Glomerular endothelial cell (primary cell): ENCODE results near the gene FKBP1A. TPM values are rescaled to one million over a fixed set of nuclear protein-coding genes. Genes with fewer than 3 reads are reported as not detected.

ENCODE experiments used
- DNase-seq: peaks from one replicate; pipeline ENCODE4 v3.0.0-alpha.2; 2011; ENCODE audit warnings: low read depth, low spot score; ENCODE audit errors: extremely low read depth
- total RNA-seq: library from RNA; depleted of rRNA; stranded (reverse); fragments of >200 nt; gene quantifications from 2 replicates; pipeline ENCODE4 v1.2.3, GENCODE V29; 2015

The FKBP1A gene
- total RNA-seq, 1 donor from 2014 or later: 737 TPM

GRCh38 chr20:1388741-1389483 lies 3.9 kb downstream of the FKBP1A start:
- DNase-seq: no peak

DNA sequence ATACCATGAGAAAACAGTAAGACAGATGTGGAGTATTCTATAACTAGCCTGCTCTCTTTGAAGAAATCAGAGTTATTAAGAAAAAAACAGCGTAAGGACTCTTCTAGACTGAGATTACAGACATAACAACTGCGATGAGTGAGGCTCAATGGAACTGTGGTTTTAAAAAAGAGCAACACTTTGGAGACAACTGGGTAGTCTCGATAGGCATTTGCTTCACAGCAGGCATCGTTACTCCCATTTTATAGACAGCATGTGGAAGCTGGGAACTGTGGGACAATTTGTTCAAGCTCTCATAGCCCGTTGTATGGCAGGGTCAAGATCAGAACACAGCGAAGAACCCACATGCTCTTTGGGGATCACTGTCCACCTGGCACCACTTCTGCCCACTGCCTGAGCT lies 4.6 kb downstream of the FKBP1A start:
- no peak for DNase-seq

DNA sequence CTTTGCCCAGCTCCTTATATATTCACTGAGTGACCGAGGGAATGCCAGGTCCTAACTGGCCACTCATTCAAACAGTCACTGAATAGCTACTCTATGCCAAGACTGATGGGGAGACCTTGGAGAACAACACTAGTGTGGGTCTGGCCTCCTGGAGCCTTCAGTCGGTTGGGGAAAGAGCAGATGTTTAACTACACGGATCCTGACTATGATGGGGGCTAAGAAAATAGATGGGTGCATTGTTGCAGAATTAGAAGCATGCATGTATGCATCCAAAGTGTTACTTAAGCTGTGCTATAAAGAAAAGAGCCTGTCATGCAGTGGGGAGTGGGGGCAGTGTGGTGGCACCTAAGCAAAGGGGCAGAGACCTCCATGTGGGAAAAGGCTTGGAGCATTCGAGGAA lies 6.5 kb downstream of the FKBP1A start:
- no peak for DNase-seq

- DNase-seq: no peak
Measured at GRCh38 chr20:1383623-1384404, 9.0 kb downstream of the FKBP1A start.

DNA sequence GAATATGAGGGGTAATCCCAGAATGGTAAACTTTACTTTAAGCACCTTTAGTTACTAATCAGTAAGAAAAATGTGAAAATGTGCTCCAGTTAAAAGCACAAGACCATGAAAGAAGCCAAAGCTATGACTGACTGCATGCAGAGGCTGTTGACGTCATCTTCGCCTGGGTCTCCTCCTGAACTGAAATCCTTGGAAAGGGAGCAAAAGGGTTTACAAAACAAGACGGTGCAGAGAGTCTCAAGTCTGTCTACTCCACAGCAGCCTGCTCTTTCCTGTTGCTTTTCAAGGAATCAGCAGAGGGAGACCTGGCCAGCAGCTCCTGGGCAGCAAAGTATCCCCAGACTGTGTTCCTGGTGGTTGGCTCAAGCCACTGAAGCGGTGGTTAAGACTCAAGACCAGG lies 10.2 kb downstream of the FKBP1A start:
- no peak for DNase-seq

- no peak for DNase-seq
Measured at GRCh38 chr20:1381753-1382591, 10.9 kb downstream of the FKBP1A start.

GRCh38 chr20:1378735-1379125 lies 14.1 kb downstream of the FKBP1A start:
- no peak for DNase-seq

GRCh38 chr20:1377984-1378734 lies 14.7 kb downstream of the FKBP1A start:
- no peak for DNase-seq

DNA sequence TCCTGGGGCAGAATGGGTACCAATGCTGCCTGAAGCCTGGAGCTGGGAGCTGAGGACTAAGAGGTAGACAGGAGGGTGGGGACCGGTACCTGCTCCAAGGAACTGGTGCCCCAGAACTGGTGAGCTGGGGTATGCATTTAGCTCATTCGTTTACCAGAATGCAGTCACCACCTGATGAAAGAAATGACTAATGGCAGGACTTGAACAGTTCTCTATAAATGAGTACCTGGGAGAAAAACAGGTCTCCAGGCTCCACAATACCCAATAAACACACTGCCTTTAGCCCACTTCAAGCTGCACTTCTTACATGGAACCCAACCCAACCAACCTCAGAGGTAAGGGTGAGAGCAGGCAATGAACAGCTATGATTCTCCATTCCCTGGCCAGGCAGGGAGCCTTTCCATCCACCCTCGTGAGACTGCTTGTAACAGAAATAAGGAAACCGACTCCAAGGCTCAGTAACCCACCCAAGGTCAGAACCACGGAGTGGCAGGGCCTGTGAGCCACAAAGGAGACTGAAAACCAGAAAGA lies 15.4 kb downstream of the FKBP1A start:
- DNase-seq: no peak

DNA sequence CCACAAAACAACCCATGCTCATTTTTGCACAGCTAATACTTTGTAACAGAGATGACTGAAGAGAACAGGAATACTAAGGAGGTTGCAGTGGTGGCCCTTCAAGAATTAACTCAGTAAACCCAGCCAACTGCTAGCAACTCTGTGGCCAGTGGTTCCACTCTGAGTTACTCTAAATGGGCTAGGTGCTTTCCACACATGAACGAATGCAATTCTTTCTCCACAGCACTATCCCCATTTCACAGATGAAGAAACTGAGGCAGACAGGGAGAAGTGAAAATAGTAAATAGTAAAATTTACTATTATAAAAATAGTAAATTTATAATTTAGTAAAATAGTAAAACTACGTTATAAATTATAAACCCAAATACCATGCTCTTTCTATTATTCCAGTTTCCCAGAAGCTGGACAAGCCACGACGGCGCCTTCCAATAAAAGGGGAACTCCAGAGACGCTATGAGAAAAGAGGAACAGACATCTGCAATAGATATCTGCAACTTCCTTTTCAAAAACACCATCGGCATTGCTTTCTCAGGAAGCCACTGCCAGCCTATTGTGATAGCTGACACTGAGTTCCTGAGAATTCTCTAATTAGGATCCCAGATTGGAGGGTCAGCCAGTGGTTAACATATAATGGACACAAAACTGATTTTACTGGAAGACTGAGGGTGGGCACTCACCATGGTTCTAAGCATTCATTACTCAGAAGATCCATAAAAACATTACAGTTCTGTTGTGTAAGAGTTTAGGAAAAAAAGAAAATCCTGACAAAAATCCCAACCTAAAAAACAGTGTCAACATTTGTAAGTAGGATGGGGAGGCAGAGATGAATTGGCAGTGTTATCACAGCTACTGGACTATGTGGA lies 16.2 kb downstream of the FKBP1A start:
- no peak for DNase-seq

- no peak for DNase-seq
Measured at GRCh38 chr20:1376007-1376406, 16.8 kb downstream of the FKBP1A start.

GRCh38 chr20:1375515-1375914 lies 17.3 kb downstream of the FKBP1A start:
- no peak for DNase-seq

DNA sequence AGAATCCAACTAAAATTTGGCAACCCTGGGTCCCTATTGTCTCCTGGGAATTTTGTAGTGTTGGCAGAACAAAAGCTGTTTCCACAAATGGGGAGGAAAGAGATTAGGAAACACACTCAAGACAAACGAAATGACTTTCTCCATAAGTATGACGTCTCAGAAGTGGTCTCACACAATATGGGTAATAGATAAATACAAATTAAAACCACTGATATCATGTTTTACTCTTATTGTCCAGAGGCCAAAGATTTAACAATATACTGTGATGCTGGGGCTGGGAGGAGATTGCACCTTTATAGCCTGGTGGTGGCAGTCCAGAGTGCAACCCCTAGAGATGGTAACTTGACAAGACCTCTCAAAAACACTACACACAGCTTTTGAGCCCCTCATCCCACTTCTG lies 18.6 kb downstream of the FKBP1A start:
- DNase-seq: no peak

GRCh38 chr20:1373614-1374013 lies 19.2 kb downstream of the FKBP1A start:
- no peak for DNase-seq

- no peak for DNase-seq
Measured at GRCh38 chr20:1373036-1373435, 19.8 kb downstream of the FKBP1A start.

GRCh38 chr20:1371830-1372539 lies 20.9 kb downstream of the FKBP1A start:
- no peak for DNase-seq

DNA sequence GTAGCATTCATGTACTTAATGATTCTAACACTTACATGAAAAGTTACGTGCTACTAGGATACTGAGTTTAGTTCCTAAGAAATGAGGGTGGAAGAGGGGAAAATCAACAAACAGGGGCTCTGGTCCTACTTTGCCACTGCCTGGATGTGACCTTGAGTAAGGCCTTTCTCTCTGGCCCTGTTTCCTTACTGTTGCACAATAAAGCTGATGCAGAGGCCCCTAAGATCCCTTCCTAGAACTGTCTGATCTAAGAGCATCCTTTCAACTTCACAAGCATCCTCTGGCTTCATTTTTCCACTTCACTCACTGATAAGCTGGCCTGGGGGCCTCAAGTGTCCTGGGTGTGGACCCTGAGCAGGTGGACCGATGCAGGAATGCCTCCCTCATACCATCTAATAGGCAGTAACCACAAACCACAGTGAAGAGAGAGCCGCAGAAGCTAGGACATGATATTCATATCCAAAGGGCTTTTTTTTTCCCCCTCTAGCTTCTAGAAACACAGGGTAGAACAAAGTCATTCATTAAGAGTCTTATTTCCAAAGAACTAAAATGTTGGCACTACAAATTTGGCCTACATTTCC lies 21.6 kb downstream of the FKBP1A start:
- DNase-seq: no peak

DNA sequence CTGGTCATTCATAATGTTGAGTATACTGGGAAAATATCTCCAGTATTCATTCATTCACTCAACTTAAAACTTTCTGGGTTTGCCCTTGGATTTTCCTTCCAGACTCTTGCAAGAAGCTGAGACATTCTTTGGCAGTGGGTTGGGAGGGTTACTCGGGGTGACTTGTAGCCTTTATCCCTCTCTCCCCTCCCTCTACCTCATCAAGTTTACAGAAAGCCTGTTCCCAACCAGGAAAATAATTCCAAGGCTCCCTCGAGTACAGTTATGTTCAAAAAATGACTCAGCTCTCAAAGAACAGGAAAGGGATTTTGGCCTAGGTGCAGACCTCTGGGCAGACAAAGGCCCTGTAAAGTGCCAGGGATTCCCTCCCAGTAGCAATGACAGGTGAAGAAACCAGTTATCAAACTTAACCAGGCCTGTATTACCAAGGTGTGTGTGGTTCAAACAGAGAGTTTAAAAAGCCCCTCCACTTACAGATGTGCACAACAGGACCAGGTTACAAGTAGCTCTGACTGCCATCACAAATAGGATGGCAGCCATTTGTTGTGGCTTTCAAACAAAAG lies 22.2 kb downstream of the FKBP1A start:
- DNase-seq: no peak
